ENCODE results near the gene PCDHGB2.
"Not testable (repeated sequence)": the region's sequence is repeated elsewhere in the genome, so short reads cannot be mapped to it uniquely, and the experiment has no call there.

The PCDHGB2 gene

GRCh38 chr5:141389153-141390042 lies 29.6 kb downstream of the PCDHGB2 start:
- no peak overlapping the region for H3K9ac ChIP-seq (ENCODE audit: low read depth, low read length)
- peaks cover 78% of the 10 kb centered on the region for H3K9me3 ChIP-seq (ENCODE audit: control insufficient read depth, insufficient read depth, low read length)
- H3K27ac ChIP-seq (ENCODE audit: low read depth, low read length): no peak overlapping the region

GRCh38 chr5:141392429-141393198 lies 32.8 kb downstream of the PCDHGB2 start, which contains the start of gene PCDHGA8:
Gene PCDHGA8, plus strand, starts transcription at chr5:141392633. Its CDS starts 181 bp downstream, at chr5:141392814.
- H3K9ac ChIP-seq (ENCODE audit: low read depth, low read length): no peak within 1 kb of the TSS
- H3K4me3 ChIP-seq (ENCODE audit: low read depth, low read length): no peak within 1 kb of the TSS
- H3K4me1 ChIP-seq (ENCODE audit: control insufficient read depth, insufficient read depth, low read length): no peaks in the 10 kb centered on the region
- peaks cover 5% of the 10 kb centered on the region; the same call in 1 of the 2 replicates for H3K36me3 ChIP-seq (ENCODE audit: control insufficient read depth, insufficient read depth, low read length)
- 0 out of 2 replicates have a peak, but pooled peaks cover 4% of the 10 kb centered on the region for H3K27me3 ChIP-seq (ENCODE audit: control insufficient read depth, insufficient read depth, low read length)
- no peak within 1 kb of the TSS for H3K27ac ChIP-seq (ENCODE audit: low read depth, low read length)
- peaks cover 83% of the 10 kb centered on the region for H3K9me3 ChIP-seq (ENCODE audit: control insufficient read depth, insufficient read depth, low read length)

More at GRCh38 chr5:141389153-141390042, 29.6 kb downstream of the PCDHGB2 start:
- 0 out of 2 replicates have a peak, but pooled peaks cover 4% of the 10 kb centered on the region for H3K27me3 ChIP-seq (ENCODE audit: control insufficient read depth, insufficient read depth, low read length)
- H3K36me3 ChIP-seq (ENCODE audit: control insufficient read depth, insufficient read depth, low read length): peaks cover 5% of the 10 kb centered on the region; the same call in 1 of the 2 replicates
- H3K4me1 ChIP-seq (ENCODE audit: control insufficient read depth, insufficient read depth, low read length): no peaks in the 10 kb centered on the region
- H3K4me3 ChIP-seq (ENCODE audit: low read depth, low read length): no peak overlapping the region

GRCh38 chr5:141393267-141393666 lies 33.5 kb downstream of the PCDHGB2 start:
- Histone ChIP-seq H3K36me3 (ENCODE audit: control insufficient read depth, insufficient read depth, low read length) (peaks cover 5% of the 10 kb centered on the region; the same call in 1 of the 2 replicates), H3K27me3 (ENCODE audit: control insufficient read depth, insufficient read depth, low read length) (0 out of 2 replicates have a peak, but pooled peaks cover 3% of the 10 kb centered on the region), H3K9ac (ENCODE audit: low read depth, low read length) (no peak overlapping the region), H3K4me1 (ENCODE audit: control insufficient read depth, insufficient read depth, low read length) (no peaks in the 10 kb centered on the region), H3K9me3 (ENCODE audit: control insufficient read depth, insufficient read depth, low read length) (peaks cover 81% of the 10 kb centered on the region), H3K4me3 (ENCODE audit: low read depth, low read length) (no peak overlapping the region), H3K27ac (ENCODE audit: low read depth, low read length) (no peak overlapping the region)

GRCh38 chr5:141394401-141395187 lies 34.8 kb downstream of the PCDHGB2 start:
- not testable (repeated sequence) for H3K4me1 ChIP-seq (ENCODE audit: control insufficient read depth, insufficient read depth, low read length); H3K36me3 ChIP-seq (ENCODE audit: control insufficient read depth, insufficient read depth, low read length); H3K9ac ChIP-seq (ENCODE audit: low read depth, low read length); H3K27ac ChIP-seq (ENCODE audit: low read depth, low read length); H3K4me3 ChIP-seq (ENCODE audit: low read depth, low read length); H3K27me3 ChIP-seq (ENCODE audit: control insufficient read depth, insufficient read depth, low read length)
- H3K9me3 ChIP-seq (ENCODE audit: control insufficient read depth, insufficient read depth, low read length): peaks cover 81% of the 10 kb centered on the region

GRCh38 chr5:141397756-141398551 lies 38.2 kb downstream of the PCDHGB2 start, which contains the start of gene PCDHGB5:
Gene PCDHGB5, plus strand, starts transcription at chr5:141397947. Its CDS starts 181 bp downstream, at chr5:141398128.
- H3K9ac ChIP-seq (ENCODE audit: low read depth, low read length); H3K4me1 ChIP-seq (ENCODE audit: control insufficient read depth, insufficient read depth, low read length); H3K27me3 ChIP-seq (ENCODE audit: control insufficient read depth, insufficient read depth, low read length); H3K36me3 ChIP-seq (ENCODE audit: control insufficient read depth, insufficient read depth, low read length); H3K4me3 ChIP-seq (ENCODE audit: low read depth, low read length); H3K27ac ChIP-seq (ENCODE audit: low read depth, low read length): not testable (repeated sequence)
- H3K9me3 ChIP-seq (ENCODE audit: control insufficient read depth, insufficient read depth, low read length): peaks cover 57% of the 10 kb centered on the region

- H3K27ac ChIP-seq (ENCODE audit: low read depth, low read length): no peak overlapping the region
Observed at GRCh38 chr5:141398608-141399007, 38.8 kb downstream of the PCDHGB2 start.

GRCh38 chr5:141399555-141400258 lies 39.9 kb downstream of the PCDHGB2 start:
- no peaks in the 10 kb centered on the region for H3K27me3 ChIP-seq (ENCODE audit: control insufficient read depth, insufficient read depth, low read length)
- H3K27ac ChIP-seq (ENCODE audit: low read depth, low read length): no peak overlapping the region
- no peak overlapping the region for H3K4me3 ChIP-seq (ENCODE audit: low read depth, low read length)
- H3K9me3 ChIP-seq (ENCODE audit: control insufficient read depth, insufficient read depth, low read length): peaks cover 43% of the 10 kb centered on the region
- H3K4me1 ChIP-seq (ENCODE audit: control insufficient read depth, insufficient read depth, low read length): no peaks in the 10 kb centered on the region
- H3K36me3 ChIP-seq (ENCODE audit: control insufficient read depth, insufficient read depth, low read length): no peaks in the 10 kb centered on the region
- H3K9ac ChIP-seq (ENCODE audit: low read depth, low read length): no peak overlapping the region

More at GRCh38 chr5:141398608-141399007, 38.8 kb downstream of the PCDHGB2 start:
- Histone ChIP-seq H3K27me3 (ENCODE audit: control insufficient read depth, insufficient read depth, low read length) (no peaks in the 10 kb centered on the region), H3K9me3 (ENCODE audit: control insufficient read depth, insufficient read depth, low read length) (peaks cover 50% of the 10 kb centered on the region), H3K9ac (ENCODE audit: low read depth, low read length) (no peak overlapping the region), H3K36me3 (ENCODE audit: control insufficient read depth, insufficient read depth, low read length) (no peaks in the 10 kb centered on the region), H3K4me1 (ENCODE audit: control insufficient read depth, insufficient read depth, low read length) (no peaks in the 10 kb centered on the region), H3K4me3 (ENCODE audit: low read depth, low read length) (no peak overlapping the region)

- Histone ChIP-seq H3K4me3 (ENCODE audit: low read depth, low read length) (no peak within 1 kb of the TSS), H3K36me3 (ENCODE audit: control insufficient read depth, insufficient read depth, low read length) (no peaks in the 10 kb centered on the region), H3K4me1 (ENCODE audit: control insufficient read depth, insufficient read depth, low read length) (no peaks in the 10 kb centered on the region), H3K27me3 (ENCODE audit: control insufficient read depth, insufficient read depth, low read length) (no peaks in the 10 kb centered on the region), H3K9ac (ENCODE audit: low read depth, low read length) (no peak within 1 kb of the TSS), H3K9me3 (ENCODE audit: control insufficient read depth, insufficient read depth, low read length) (peaks cover 26% of the 10 kb centered on the region), H3K27ac (ENCODE audit: low read depth, low read length) (no peak within 1 kb of the TSS)
Observed at GRCh38 chr5:141402553-141403243, 42.9 kb downstream of the PCDHGB2 start, which contains the start of gene PCDHGA9. Gene PCDHGA9, plus strand, starts transcription at chr5:141402778. Its CDS starts 175 bp downstream, at chr5:141402953.

- no peak overlapping the region for H3K27ac ChIP-seq (ENCODE audit: low read depth, low read length)
- H3K4me3 ChIP-seq (ENCODE audit: low read depth, low read length): no peak overlapping the region
- H3K9me3 ChIP-seq (ENCODE audit: control insufficient read depth, insufficient read depth, low read length): peaks cover 25% of the 10 kb centered on the region
- H3K4me1 ChIP-seq (ENCODE audit: control insufficient read depth, insufficient read depth, low read length): peaks cover under 1% of the 10 kb centered on the region; the same call in 1 of the 2 replicates
- H3K9ac ChIP-seq (ENCODE audit: low read depth, low read length): no peak overlapping the region
- peaks cover 1% of the 10 kb centered on the region for H3K27me3 ChIP-seq (ENCODE audit: control insufficient read depth, insufficient read depth, low read length)
- H3K36me3 ChIP-seq (ENCODE audit: control insufficient read depth, insufficient read depth, low read length): no peaks in the 10 kb centered on the region
Observed at GRCh38 chr5:141403387-141403786, 43.6 kb downstream of the PCDHGB2 start.

Data from HUES48 (cell line).